ENCODE data around the gene MRPL38.
A peak's percentile ranks its signal among the peaks of the same experiment; 100 is the strongest.

The MRPL38 gene

GRCh38 chr17:75904749-75905521, at the start of gene MRPL38:
Gene MRPL38 (minus strand): TSS chr17:75904884. CDS start chr17:75904875, 9 bp downstream.
- peak; percentile 93 for DNase-seq (ENCODE audit: low read depth)

- no peak for DNase-seq (ENCODE audit: low read depth)
These were observed 46.3 kb upstream of the MRPL38 start for GRCh38 chr17:75950855-75951554.

GRCh38 chr17:75950421-75950820, 45.7 kb upstream of the MRPL38 start:
- no peak for DNase-seq (ENCODE audit: low read depth)

- DNase-seq (ENCODE audit: low read depth): no peak
These were observed 40.5 kb upstream of the MRPL38 start for GRCh38 chr17:75945211-75945610.

GRCh38 chr17:75943491-75943890, 38.8 kb upstream of the MRPL38 start:
- no peak for DNase-seq (ENCODE audit: low read depth)

- DNase-seq (ENCODE audit: low read depth): no peak
These were observed 37.8 kb upstream of the MRPL38 start for GRCh38 chr17:75942473-75942872.

- DNase-seq (ENCODE audit: low read depth): no peak
These were observed 36.7 kb upstream of the MRPL38 start for GRCh38 chr17:75941442-75941819.

GRCh38 chr17:75940727-75941441, 36.2 kb upstream of the MRPL38 start, which contains the start of gene FBF1:
Gene FBF1 (minus strand): TSS chr17:75941042. CDS start chr17:75938149, 2,893 bp downstream.
- DNase-seq (ENCODE audit: low read depth): peak; percentile 86

- no peak for DNase-seq (ENCODE audit: low read depth)
These were observed 33.0 kb upstream of the MRPL38 start for GRCh38 chr17:75937652-75938051.

GRCh38 chr17:75933808-75934207, 29.1 kb upstream of the MRPL38 start:
- DNase-seq (ENCODE audit: low read depth): no peak

GRCh38 chr17:75932852-75933251, 28.2 kb upstream of the MRPL38 start:
- DNase-seq (ENCODE audit: low read depth): no peak

GRCh38 chr17:75931062-75931461, 26.4 kb upstream of the MRPL38 start:
- no peak for DNase-seq (ENCODE audit: low read depth)

- DNase-seq (ENCODE audit: low read depth): no peak
These were observed 22.7 kb upstream of the MRPL38 start for GRCh38 chr17:75927286-75927922.

GRCh38 chr17:75926456-75926855, 21.8 kb upstream of the MRPL38 start:
- DNase-seq (ENCODE audit: low read depth): no peak

- DNase-seq (ENCODE audit: low read depth): no peak
These were observed 21.2 kb upstream of the MRPL38 start for GRCh38 chr17:75925912-75926311.

GRCh38 chr17:75925103-75925502, 20.4 kb upstream of the MRPL38 start:
- no peak for DNase-seq (ENCODE audit: low read depth)

- no peak for DNase-seq (ENCODE audit: low read depth)
These were observed 18.5 kb upstream of the MRPL38 start for GRCh38 chr17:75922963-75923874.

- no peak for DNase-seq (ENCODE audit: low read depth)
These were observed 17.7 kb upstream of the MRPL38 start for GRCh38 chr17:75922173-75922961.

GRCh38 chr17:75921596-75921995, 16.9 kb upstream of the MRPL38 start:
- DNase-seq (ENCODE audit: low read depth): no peak

- DNase-seq (ENCODE audit: low read depth): no peak
These were observed 15.4 kb upstream of the MRPL38 start for GRCh38 chr17:75920045-75920560.

All from stimulated activated CD8-positive, alpha-beta memory T cell treated with anti-CD3 and anti-CD28 coated beads, Interleukin-4, amount 100 ng/mL, for 24 hours (primary cell).